HG03097 (cell line): ENCODE results near the gene CCDC40.

Source experiments
- ATAC-seq: cut with Tn5 transposase; IDR thresholded peaks from one replicate; pipeline ENCODE4 v1.9.1; 2021; ENCODE audit not compliant: unreplicated experiment, low FRiP score

The CCDC40 gene

DNA sequence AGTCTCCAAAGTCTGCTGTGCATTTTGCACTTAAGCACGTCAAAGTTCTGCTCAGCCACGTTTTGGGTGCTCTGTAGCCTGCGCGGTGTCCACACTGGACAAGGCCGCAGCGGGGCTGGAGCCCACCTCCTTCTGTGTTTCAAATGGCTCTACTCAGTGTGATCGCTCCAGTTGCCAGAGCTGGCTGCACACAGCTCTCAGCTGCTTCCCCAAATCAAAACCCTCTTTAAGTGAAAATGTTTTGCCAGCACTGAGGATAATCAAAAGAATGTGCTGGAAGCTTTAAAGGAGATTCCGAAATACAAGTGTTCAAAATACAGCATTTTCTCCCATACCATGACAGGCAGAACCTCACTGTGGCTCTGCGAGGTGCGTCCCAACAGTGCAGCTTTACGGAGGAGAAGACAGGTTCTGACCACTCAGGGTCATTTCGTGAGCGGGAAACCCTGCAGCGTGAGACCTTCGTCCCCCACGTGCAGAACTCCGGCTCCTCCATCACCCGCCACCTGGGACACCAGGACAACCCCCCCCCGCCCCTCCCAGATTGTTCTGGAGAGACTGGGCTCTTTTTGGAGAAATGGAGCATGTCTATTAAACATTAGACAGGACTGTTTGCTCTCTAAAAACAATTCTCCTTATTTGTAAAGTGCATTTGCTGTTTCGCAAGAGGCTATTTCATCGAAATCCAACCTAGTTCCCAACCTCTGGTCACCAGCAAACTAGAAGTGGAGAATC lies 17.4 kb upstream of the CCDC40 start:
- ATAC-seq: no peak

DNA sequence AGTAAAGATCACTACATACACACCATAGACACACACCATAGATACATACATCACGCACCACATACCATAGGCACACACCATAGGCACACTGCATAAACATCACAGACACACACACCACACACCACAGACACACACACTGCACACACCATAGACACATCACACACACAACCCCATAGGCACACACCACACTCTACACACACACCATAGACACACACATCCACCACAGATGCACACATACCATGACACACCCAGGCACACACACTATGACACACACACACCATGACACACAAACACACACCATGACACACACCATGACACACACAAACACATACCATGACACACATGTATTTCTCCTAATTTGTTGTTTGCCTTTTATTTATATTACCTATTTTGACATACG lies 14.8 kb upstream of the CCDC40 start:
- no peak for ATAC-seq

DNA sequence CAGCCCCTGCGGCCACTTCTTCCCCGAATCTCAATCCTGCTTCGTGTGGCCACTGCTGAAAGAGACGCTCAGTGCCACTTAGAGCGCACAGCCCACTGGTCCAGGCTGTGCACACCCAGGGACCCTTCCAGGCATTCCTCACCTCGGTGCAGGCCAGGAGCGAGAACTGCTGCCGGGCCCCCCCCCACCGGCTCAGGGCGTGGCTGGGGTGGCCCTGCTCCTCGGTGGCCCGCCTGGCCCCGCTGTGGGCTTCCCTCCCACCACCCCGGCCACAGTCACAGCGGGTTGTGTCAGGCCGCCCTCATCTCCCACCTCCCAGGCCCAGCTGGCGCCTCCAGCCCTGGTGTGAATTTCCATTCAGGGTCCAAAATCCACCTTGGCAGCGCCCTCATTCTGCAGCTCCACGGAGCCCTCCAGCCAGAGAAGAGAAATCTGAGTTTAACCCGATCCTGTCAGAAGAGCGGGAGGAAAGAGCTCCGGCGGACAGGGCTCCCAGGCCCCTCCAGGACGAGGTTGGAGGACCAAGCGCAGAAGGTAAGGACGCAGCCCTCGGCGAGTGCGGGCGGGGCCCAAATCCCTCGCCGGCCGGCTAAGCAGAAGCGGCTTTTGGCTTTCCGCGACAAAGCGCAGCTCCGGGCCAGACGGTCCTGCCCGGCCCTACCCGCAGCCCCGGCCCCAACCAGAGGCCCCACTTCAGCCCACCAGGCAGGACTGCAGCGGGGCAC lies 12.8 kb upstream of the CCDC40 start:
- no peak for ATAC-seq

DNA sequence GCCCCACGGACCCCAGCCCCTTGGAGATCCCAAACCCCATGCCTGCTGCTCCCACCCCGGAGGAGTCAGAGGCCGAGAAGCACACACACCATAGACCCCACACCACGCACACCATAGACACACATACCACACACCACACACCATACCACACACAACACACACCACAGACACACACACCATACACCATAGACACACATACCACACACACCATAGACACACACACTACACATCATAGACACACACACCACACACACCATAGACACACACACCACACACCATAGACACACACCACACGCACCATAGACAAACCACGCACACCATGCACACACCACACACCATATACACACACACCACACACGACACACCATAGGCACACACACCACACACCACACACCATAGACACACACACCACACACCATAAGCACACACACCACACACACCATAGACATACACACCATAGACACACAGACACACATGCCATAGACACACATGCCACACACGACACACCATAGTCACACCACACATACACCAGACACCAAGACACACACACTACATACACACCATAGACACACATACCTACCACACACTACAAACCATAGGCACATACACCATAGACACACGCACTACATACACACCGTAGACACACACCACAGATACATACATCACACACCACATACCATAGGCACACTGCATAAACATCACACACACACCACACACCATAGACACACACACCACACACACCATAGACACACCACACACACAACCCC lies 12.1 kb upstream of the CCDC40 start:
- ATAC-seq: no peak

DNA sequence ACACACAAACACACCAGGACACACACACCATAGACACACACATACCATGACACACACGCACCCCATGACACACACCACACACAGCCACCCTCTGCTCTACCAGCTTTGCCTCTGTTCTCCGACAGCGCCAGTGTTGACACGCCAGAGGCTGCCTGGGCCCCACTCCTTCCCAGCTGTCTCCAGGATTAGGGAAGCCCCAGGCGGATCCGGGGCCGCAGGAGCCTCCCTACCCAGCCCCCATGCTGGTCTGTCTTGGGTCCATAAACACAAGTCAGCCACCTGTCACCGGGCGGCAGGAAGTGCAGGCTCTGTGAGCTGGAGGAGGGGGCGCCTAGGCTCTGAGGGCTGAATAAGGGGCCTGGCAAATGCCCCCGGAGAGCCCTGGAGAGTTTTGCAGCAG lies 11.3 kb upstream of the CCDC40 start:
- ATAC-seq: no peak

DNA sequence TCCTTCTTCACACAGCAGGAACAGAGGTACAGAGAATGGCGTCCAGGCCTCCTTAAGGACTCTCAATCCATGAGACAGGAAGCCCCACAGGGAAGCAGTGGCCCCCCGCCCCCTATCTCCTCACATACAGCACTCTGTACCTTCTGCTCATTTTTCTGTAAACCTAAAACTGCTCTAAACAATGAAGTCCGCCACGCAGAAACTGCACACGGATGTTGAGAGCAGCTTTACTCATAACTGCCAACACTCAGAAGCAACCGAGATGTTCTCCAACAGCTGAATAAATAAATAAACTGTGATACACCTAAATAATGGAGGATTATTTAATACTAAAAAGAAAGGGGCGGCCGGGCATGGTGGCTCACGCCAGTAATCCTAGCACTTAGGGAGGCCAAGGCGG lies 10.6 kb upstream of the CCDC40 start:
- ATAC-seq: no peak

DNA sequence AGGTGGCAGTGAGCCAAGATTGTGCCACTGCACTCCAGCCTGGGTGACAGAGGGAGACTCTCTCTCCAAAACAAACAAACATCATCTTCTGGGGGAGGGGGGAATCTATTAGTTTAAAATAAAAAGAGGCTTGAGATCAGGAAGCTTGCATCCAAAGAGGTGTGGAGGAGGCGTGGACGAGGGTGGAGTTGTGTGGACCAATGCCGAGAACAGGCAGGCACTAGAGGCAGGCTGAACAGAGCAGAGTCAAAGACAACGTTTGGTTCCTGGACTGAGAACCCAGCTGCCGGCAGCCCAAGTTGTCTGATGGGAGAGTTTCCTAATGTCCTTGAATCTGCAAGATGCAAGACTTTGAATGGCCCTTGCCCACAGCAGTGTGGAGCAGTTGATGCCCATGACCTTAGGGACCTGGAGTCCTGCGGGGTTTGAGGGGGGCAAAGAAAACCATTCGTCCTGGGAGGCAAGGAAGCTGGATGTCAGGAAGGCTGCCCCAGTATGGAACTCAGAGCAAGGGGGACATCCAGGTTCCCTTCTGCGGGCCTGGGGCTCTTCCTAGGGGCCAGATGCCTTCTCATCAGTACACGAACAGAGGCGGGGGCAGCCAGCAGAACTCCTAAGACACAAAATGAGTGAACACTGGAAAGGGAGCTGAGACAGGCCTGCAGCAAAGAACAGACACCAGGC lies 9.9 kb upstream of the CCDC40 start:
- no peak for ATAC-seq

DNA sequence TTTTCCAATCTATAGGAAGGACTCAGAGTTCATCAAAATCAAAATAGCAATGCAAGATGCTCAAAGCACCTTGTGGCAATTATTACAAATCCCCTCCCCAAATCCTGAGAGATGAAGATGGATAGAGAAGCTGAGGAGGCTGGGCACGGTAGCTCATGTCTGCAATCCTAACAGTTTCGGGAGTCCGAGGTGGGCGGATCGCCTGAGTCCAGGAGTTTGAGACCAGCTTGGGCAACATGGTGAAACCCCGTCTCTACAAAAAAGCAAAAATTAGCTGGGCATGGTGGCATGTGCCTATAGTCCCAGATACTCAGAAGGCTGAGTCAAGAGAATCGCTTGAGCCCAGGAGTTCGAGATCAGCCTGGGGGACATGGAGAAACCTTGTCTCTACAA lies 9.4 kb upstream of the CCDC40 start:
- ATAC-seq: no peak

DNA sequence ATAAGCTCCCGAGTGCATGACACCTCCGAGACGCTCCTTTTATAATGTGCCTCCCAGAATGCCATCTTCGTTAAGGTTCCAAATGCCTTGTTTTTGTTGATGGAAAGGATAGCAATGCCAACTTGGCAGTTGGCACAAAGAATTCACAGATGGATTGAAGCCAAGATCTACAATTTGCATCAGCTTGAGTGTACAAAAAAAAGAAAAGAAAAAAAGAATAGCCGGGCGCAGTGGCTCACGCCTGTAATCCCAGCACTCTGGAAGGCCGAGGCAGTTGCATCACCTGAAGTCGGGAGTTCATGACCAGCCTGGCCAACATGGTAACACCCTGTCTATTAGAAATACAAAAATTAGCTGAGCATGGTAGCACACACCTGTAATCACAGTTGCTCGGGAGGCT lies 8.4 kb upstream of the CCDC40 start:
- no peak for ATAC-seq

DNA sequence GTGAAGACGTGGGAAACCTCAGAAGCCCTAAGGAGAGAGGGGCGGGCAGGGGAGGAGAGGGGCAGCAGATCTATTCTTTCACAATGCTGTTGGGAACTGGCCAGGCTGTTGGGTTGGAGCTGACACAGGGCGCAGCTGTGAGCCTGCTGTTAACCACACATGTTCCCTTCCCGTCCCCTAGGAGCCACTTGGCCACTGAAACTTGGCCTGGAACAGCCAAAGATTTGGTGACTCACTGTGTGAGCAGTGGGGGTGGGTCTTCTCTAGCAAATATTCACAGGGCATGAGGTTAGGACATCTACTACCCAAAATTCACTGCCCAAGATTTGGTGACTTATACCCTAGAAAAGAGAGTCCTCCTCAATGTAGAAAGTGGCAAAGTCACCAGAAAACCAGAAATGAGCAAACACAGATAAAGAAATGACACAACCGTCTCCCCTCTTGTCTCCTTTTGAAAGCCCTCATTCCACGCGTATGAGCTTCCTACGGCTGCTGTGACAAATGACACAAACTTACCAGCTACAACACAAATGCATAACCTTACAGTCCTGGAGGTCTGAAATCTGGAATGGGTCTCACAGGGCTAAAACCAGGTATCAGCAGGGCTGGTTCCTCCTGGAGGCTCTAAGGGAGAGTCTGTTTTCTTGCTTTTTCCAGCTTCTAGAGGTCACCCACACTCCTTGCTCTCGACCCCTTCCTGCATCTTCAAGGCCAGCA lies 7.0 kb upstream of the CCDC40 start:
- no peak for ATAC-seq

DNA sequence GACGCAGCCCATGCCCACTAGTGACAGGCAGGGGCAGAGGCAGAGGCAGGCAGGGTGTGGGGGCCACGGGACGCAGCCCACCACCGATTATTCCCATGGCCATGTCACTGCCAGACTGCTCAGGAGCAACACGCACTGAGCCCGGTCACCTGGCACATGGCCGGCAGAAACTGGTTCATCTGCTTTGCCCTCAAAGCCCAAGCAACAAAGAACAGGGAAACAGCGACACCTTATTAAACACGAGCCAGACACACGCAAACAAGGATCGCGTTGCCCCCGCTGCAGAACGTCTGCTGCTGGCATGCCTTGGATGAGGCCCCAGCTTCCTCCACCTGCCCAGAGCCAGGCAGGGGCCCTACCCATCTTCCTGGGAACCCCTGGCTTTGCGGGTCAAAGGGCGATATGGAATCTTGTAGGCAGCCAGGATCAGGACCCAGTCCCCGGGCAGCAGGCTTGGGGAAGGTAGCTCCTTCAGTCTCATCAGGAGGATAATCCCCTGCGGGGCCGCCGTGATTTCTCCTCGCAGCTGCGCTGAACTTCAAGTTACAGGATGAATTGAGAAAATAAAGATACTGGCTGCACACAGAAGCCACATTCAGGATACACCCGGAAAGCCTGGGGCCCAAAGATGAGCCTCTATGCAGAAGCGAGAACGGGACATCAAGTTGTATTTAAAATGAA lies 5.6 kb upstream of the CCDC40 start:
- ATAC-seq: no peak

DNA sequence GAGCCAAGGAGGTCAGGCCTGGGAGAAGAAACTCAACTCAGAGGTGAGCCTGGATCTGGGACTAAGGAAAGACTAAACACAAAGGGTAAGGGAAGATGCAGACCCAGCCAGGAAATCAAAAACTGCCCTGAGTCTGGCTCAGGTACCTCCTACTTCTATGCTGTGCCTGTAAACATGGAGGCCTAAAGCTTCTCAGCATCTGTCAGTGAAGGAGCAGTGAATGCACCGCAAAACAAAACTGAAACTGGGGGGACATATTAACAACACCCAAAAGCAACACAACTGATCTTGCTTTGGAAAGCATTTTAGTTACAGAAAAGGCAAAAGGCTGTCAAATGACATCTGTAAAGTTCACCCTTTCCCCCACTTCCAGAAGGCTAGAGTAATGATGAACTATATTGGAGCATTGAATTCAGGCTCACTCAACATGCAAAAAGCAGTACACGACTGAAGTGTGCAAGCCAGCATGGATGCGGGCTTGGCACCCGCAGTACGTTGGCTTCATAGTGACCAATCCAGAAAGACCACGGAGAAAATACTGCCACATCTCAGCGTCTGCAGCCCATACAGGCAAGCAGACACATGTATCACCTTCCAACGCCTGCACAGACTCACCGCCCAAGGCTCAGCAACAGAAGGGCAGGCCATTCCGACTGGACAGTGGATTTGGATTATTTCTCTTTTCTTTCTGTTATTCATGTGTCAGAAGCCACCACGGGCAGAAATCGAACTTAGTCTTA lies 4.6 kb upstream of the CCDC40 start:
- no peak for ATAC-seq

DNA sequence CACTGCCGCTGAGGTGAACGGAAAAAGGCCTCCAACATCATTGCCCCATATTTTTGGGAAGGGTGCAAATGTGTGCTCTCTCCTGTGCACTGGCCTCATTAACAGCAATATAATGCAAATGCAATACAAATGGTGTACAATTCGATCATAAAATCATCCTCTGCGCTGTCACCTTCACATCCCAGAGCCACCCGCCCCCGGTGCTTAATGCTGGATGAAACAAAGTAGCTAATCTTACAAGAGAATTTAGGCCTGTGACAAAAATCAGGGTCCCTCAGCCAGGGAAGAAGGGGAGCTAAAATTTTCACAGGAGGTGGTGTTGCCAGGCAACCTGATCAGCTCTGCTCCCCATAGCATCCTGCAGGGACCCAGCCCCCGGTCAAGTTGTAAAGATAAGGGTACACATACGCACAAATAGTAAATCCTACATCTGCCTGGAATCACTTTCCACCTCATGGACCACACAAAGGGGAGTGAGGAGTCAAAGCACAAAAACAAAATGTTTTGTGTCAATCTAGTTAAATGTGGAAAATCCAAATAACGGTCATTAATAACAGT lies 3.7 kb upstream of the CCDC40 start:
- no peak for ATAC-seq

DNA sequence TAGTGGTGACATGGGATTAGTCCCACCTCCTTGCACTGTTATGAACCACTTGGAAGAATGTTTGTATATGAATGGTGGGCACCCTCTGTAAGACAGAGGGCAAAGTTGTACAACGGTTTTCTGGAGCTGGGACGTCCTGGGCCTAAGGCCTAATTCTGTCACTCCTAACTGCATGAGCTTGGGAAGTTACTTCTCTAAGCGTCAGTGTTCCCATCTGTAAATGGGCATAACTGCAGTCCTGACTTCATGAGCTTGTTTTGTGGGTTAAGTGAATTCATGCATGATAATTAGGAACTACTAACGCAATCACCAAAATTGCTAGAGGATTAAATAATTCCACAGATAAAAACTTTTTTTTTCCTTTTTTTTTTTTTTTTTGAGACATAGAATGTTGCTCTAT lies 2.6 kb upstream of the CCDC40 start:
- no peak for ATAC-seq

DNA sequence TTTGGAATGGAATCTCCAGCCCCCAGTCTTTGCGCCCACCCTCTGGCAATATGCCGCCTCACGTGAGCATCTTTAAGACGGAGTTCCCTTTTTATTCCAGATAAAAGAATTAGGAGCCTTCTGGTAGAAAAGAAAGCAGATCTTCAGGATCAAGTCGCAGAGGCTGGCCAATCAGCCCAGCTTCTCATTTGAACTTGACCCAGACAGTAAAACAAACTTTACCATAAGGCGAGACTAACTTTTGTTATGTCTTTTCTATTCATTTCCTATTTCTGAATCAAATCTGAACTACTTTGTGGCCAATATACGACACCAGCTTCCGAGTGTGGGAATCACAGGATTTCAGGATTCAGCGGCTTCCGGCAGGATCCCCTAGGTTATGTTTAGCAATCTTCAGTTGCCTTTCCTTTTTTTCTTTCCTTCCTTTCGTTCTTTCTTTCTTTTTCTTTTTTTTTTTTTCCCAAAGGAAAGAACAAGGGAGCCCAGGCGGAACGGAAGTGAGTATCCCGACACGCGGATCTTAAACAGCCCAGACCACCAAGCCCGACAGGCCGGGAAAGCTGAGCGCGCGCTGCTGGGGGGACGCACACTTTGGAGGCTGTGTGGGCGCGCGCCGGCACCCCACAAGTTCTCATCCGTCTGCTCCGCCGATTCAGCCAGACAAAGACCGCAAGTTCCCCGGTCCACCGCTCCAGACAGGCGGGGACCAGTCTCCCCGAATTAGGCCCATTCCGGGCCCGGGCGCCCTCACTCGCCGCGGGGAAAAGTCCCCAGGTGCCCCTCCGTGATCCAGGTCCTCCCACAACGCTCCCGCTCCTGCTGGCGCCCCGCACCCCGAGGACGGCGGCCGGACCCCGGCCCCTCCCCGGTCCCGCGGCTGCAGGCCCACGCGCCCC lies 1.4 kb upstream of the CCDC40 start:
- ATAC-seq: no peak

DNA sequence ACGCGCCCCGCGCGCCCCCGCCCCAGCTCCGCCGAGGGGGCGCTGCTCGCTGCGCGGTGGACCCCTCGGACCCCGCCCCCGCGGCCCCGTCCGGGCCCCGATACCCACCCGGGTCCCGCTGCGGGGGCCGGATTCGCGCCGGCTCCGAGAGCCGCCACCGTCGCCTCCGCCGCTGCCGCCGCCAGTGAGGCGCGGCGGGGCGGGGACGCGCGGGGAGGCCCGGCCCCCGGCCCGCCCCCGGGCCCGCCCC lies 830 bp upstream of the CCDC40 start, which contains the start of gene TBC1D16:
Gene TBC1D16, minus strand, starts transcription at position 186 of the 250 bp plus-strand sequence. CDS start 22,325 bp downstream, outside the sequence.
- ATAC-seq: no peak

DNA sequence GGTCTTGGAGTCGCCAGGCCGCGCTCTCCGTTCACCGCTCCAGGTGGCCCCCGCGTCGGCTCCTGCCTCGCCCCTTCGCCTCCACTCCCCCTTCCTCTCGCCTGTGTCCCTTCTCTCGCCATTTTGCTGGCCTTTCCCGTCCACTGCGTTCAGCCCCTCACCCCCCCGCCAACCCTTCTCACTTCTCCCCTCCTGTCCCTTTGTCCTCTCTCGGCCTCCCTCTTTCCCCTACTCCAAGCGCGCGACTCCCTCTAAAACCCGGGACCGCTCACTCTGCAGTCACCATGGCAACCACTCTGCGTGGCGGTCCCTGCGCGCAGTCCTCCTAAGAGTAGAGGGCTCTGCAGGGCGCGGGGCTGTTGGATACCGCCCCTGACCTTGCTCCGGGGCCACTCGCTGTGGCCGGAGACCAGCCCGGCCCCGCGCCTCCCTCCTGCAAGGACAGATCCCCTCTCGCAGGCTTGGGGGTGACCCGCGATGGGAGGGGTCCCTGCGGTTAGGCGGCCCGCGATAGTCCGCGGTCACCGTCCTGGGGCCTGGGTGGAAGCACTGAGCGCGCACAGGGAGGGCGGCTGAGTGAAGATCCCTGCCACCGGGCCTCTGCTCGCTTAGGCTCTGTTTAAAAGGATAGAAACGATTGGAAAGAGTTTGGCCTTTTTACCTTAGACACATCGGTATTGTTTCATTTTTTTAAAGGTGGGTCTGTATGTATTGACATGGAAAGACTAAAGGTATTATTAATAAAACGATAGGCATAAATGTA lies 454 bp downstream of the CCDC40 start:
- no peak for ATAC-seq
